Breast epithelium (tissue), 4 donors: ENCODE results near the gene GPM6B. TPM values are rescaled to one million over a fixed set of nuclear protein-coding genes. Genes with fewer than 3 reads are reported as not detected.

Experiments used
- DNase-seq, 2 donors: peaks; one replicate each; pipeline ENCODE4 v3.0.0-alpha.2; 2019; ENCODE audit warnings: low spot score in 2 of 2
- H3K27ac ChIP-seq, 2 donors: fragments of 200-600 bp; sonication (generic) in 1 of 2; one replicate each; pipeline ENCODE4 v1.5.1; 2016 to 2019; ENCODE audit warnings: mild to moderate bottlenecking in 1 of 2
- H3K27me3 ChIP-seq, 2 donors: fragments of 200-600 bp; sonication (generic) in 1 of 2; one replicate each; pipeline versions ENCODE4 v1.5.1 to v1.6.0; 2017 to 2019; ENCODE audit warnings: control low read depth in 1 of 2, mild to moderate bottlenecking in 1 of 2
- H3K36me3 ChIP-seq: fragments of 200-600 bp; one replicate; pipeline ENCODE4 v1.5.1; 2019
- H3K4me1 ChIP-seq, 2 donors: fragments of 200-600 bp; sonication (generic); one replicate each; pipeline ENCODE4 v1.5.1; 2016 to 2019; ENCODE audit warnings: control low read depth in 1 of 2
- H3K4me3 ChIP-seq, 3 donors: fragments of 200-600 bp; sonication (generic); 1 replicate in 2 of 3; 2 replicates in 1 of 3; pipeline ENCODE4 v1.5.1; 2016 to 2019; ENCODE audit warnings: mild to moderate bottlenecking in 3 of 3, moderate library complexity in 2 of 3
- H3K9me3 ChIP-seq, 2 donors: fragments of 200-600 bp; sonication (generic) in 1 of 2; one replicate each; pipeline ENCODE4 v1.5.1; 2016 to 2019; ENCODE audit warnings: control low read depth in 1 of 2
- POLR2A ChIP-seq: fragments of 450-650 bp; IDR thresholded peaks from one replicate; pipeline ENCODE4 v1.6.1; 2016; ENCODE audit warnings: antibody characterized with exemption, mild to moderate bottlenecking, moderate library complexity
- POLR2AphosphoS5 ChIP-seq, 3 donors: sonication (generic); formaldehyde crosslinking; IDR thresholded peaks; one replicate each; pipeline ENCODE4 v1.6.1; 2017; ENCODE audit warnings: antibody characterized with exemption in 3 of 3
- intact Hi-C: fragments of 100-400 bp; cut with DNase I; formaldehyde crosslinking; loops from one replicate; pipeline ENCODE4 v1.15.1; 2023; ENCODE audit warnings: low total_unique reads
- total RNA-seq, 3 donors: library from RNA; depleted of rRNA; stranded (reverse); fragments of >200 nt; gene quantifications; one replicate each; pipeline ENCODE4 v1.1.0, GENCODE V29; 2016
- TF ChIP-seq, protein P1 (sequence below), 3 donors: fragments of 450-650 bp; IDR thresholded peaks; one replicate each; pipeline ENCODE4 v1.5.1; 2016 to 2017; ENCODE audit warnings: antibody characterized with exemption in 3 of 3, mild to moderate bottlenecking in 3 of 3, moderate library complexity in 3 of 3

Gene GPM6B
- 10 to 100 TPM in 2 of 3 donors, 1 to 10 TPM in 1; 3.4 to 81.7 (median 35.7) TPM for total RNA-seq

GRCh38 chrX:13816643-13817627 lies at the start of gene GPM6B:
Gene GPM6B, minus strand, starts transcription at chrX:13817093. Its CDS starts 189 bp downstream, at chrX:13816904.
- TF ChIP-seq POLR2AphosphoS5 (IDR thresholded peaks at IDR 0.05) (no peak), POLR2A (no peak)
- TF ChIP-seq, protein P1, sequence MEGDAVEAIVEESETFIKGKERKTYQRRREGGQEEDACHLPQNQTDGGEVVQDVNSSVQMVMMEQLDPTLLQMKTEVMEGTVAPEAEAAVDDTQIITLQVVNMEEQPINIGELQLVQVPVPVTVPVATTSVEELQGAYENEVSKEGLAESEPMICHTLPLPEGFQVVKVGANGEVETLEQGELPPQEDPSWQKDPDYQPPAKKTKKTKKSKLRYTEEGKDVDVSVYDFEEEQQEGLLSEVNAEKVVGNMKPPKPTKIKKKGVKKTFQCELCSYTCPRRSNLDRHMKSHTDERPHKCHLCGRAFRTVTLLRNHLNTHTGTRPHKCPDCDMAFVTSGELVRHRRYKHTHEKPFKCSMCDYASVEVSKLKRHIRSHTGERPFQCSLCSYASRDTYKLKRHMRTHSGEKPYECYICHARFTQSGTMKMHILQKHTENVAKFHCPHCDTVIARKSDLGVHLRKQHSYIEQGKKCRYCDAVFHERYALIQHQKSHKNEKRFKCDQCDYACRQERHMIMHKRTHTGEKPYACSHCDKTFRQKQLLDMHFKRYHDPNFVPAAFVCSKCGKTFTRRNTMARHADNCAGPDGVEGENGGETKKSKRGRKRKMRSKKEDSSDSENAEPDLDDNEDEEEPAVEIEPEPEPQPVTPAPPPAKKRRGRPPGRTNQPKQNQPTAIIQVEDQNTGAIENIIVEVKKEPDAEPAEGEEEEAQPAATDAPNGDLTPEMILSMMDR (IDR thresholded peaks at IDR 0.05), result no peak
- no peaks in the 10 kb centered on the region for H3K4me1 ChIP-seq
- H3K27me3 ChIP-seq, result peaks cover 0 to 42% of the 10 kb centered on the region in 2 donors
- intact Hi-C loops, result no loop called here
- no peak for DNase-seq
- no peak within 1 kb of the TSS for H3K27ac ChIP-seq
- no peaks in the 10 kb centered on the region for H3K36me3 ChIP-seq
- peak within 1 kb of the TSS in 1 of 3 donors; percentile 7 for H3K4me3 ChIP-seq
- no peaks in the 10 kb centered on the region for H3K9me3 ChIP-seq

GRCh38 chrX:13864264-13864663 lies 47.4 kb upstream of the GPM6B start:
- no peak for TF ChIP-seq POLR2AphosphoS5 (IDR thresholded peaks at IDR 0.05)
- TF ChIP-seq, protein P1 (IDR thresholded peaks at IDR 0.05), result no peak
- TF ChIP-seq POLR2A, result no peak
- Histone ChIP-seq H3K4me1 (no peaks in the 10 kb centered on the region), H3K27me3 (peaks cover 0 to 40% of the 10 kb centered on the region in 2 donors), H3K4me3 (no peak overlapping the region), H3K27ac (peak overlapping the region in 1 of 2 donors; percentile 56), H3K36me3 (no peaks in the 10 kb centered on the region), H3K9me3 (no peaks in the 10 kb centered on the region)
- DNase-seq, result no peak
- intact Hi-C loops, result loop anchor here (2.0 kb wide), 1 partner anchor 69 kb away; no protein-coding TSS in a partner anchor

- DNase-seq, result no peak
- Histone ChIP-seq H3K27ac (peak overlapping the region; percentile 45 to 54), H3K4me1 (no peaks in the 10 kb centered on the region), H3K9me3 (no peaks in the 10 kb centered on the region), H3K36me3 (no peaks in the 10 kb centered on the region), H3K27me3 (peaks cover 0 to 42% of the 10 kb centered on the region in 2 donors), H3K4me3 (no peak overlapping the region)
- intact Hi-C loops, result no loop called here
- TF ChIP-seq POLR2AphosphoS5 (IDR thresholded peaks at IDR 0.05) (no peak), POLR2A (no peak)
- TF ChIP-seq, protein P1 (IDR thresholded peaks at IDR 0.05), result no peak
Observed at GRCh38 chrX:13863324-13863723, 46.4 kb upstream of the GPM6B start.

DNA sequence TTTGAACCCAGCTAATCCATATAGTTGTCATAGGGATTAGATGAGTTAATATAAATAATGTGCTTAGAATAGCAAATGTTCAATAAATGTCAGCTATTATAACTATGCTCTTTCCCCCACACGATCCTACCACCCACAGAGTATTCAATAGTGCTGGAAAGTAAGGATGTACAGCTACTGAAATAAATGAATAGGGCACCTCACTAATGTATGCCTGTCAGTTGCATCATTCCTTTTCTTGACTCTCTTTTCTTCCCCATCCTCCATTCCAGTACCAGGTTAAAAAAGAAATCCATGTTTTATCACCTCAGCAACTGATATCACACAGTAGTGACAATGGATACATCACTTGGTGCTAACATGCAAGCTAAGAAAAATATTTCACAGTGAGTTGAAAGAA lies 42.8 kb upstream of the GPM6B start:
- Histone ChIP-seq H3K27ac (no peak overlapping the region), H3K36me3 (no peaks in the 10 kb centered on the region), H3K4me1 (no peaks in the 10 kb centered on the region), H3K9me3 (no peaks in the 10 kb centered on the region), H3K27me3 (peaks cover 0 to 48% of the 10 kb centered on the region in 2 donors), H3K4me3 (no peak overlapping the region)
- intact Hi-C loops, result no loop called here
- no peak for TF ChIP-seq POLR2A
- TF ChIP-seq, protein P1 (IDR thresholded peaks at IDR 0.05), result no peak
- no peak for TF ChIP-seq POLR2AphosphoS5 (IDR thresholded peaks at IDR 0.05)
- DNase-seq, result no peak

- H3K4me3 ChIP-seq, result no peak overlapping the region
- no peak overlapping the region for H3K27ac ChIP-seq
- TF ChIP-seq, protein P1 (IDR thresholded peaks at IDR 0.05), result no peak
- no peak for TF ChIP-seq POLR2A
- no peak for TF ChIP-seq POLR2AphosphoS5 (IDR thresholded peaks at IDR 0.05)
- H3K4me1 ChIP-seq, result no peaks in the 10 kb centered on the region
- H3K9me3 ChIP-seq, result no peaks in the 10 kb centered on the region
- DNase-seq, result no peak
- peaks cover 0 to 41% of the 10 kb centered on the region in 2 donors for H3K27me3 ChIP-seq
- no peaks in the 10 kb centered on the region for H3K36me3 ChIP-seq
- intact Hi-C loops, result no loop called here
Observed at GRCh38 chrX:13857804-13858203, 40.9 kb upstream of the GPM6B start.
